Endothelial cell of umbilical vein (primary cell): Measurements from ENCODE around the gene MAP3K12.
A peak's percentile ranks its signal among the peaks of the same experiment; 100 is the strongest.

ENCODE experiments used
- CTCF ChIP-seq, 2 donors: IDR thresholded peaks; 1 replicate in 1 of 2; 2 replicates in 1 of 2; pipeline ENCODE4 v1.5.1; 2011; ENCODE audit warnings: low read length in 2 of 2, mild to moderate bottlenecking in 2 of 2, moderate library complexity in 2 of 2, control low read depth in 1 of 2, inconsistent platforms in 1 of 2, low read depth in 1 of 2; ENCODE audit not compliant: insufficient read depth in 1 of 2; ENCODE audit errors: extremely low read depth in 1 of 2
- EZH2 ChIP-seq: IDR thresholded peaks from 2 replicates; pipeline ENCODE4 v1.6.1; 2012; ENCODE audit warnings: borderline replicate concordance, low read depth, mild to moderate bottlenecking, moderate library complexity, low read length, inconsistent platforms; ENCODE audit not compliant: severe bottlenecking
- GATA2 ChIP-seq: IDR thresholded peaks from 2 replicates; pipeline ENCODE4 v1.7.0; 2011; ENCODE audit warnings: low read depth, mild to moderate bottlenecking, moderate library complexity, mixed read lengths, low read length; ENCODE audit not compliant: insufficient read length, insufficient read depth
- JUN ChIP-seq: IDR thresholded peaks from 2 replicates; pipeline ENCODE4 v1.6.1; 2011; ENCODE audit warnings: borderline replicate concordance, low read depth; ENCODE audit not compliant: insufficient read length, insufficient read depth
- MAX ChIP-seq: IDR thresholded peaks from 2 replicates; pipeline ENCODE4 v1.6.1; 2011; ENCODE audit not compliant: insufficient read depth, insufficient read length
- MYC ChIP-seq: IDR thresholded peaks from one replicate; pipeline ENCODE4 v1.6.1; 2011; ENCODE audit warnings: mild to moderate bottlenecking, low read depth, low read length
- POLR2A ChIP-seq: IDR thresholded peaks from 2 replicates; pipeline ENCODE4 v1.6.1; 2012; ENCODE audit warnings: low read depth, mild to moderate bottlenecking, control low read depth, low read length
- POLR2AphosphoS5 ChIP-seq: IDR thresholded peaks from 2 replicates; pipeline ENCODE4 v1.6.1; 2012; ENCODE audit warnings: low read depth, mild to moderate bottlenecking, control low read depth, low read length, moderate library complexity; ENCODE audit not compliant: insufficient read depth

GRCh38 chr12:53484686-53485575 lies 14.3 kb downstream of the MAP3K12 start:
- TF ChIP-seq CTCF (IDR thresholded peaks at IDR 0.05; ENCODE audit: extremely low read depth in 1 of 2, insufficient read depth in 1 of 2, low read depth in 1 of 2, low read length in 2 of 2) (no peak), POLR2A (peak; percentile 41), MAX (no peak), EZH2 (no peak), POLR2AphosphoS5 (no peak), JUN (no peak), MYC (no peak), GATA2 (no peak)
